ENCODE measurements around the gene LRRC9.

DNA sequence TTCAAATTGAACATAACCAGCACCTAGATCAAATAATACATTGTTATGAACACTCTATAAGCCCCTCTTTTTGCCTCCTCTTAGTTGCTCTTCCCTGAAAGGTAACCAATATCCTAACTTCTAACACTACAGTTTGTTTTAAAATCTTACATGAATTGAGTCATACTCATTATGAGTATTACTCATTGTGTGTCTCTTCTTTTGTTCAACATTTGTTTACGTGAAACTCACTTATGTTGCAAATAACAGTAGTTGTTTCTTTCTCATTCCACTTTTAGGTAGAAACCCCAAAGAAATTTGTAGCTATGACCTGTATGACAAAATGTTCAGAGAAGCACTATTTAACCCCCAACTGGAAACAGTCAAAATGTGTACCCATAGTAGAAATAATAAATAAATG lies 6.6 kb downstream of the LRRC9 start:
- no peak for TF ChIP-seq EZH2 (IDR thresholded peaks at IDR 0.05; ENCODE audit: low read depth)
- TF ChIP-seq, protein P1, sequence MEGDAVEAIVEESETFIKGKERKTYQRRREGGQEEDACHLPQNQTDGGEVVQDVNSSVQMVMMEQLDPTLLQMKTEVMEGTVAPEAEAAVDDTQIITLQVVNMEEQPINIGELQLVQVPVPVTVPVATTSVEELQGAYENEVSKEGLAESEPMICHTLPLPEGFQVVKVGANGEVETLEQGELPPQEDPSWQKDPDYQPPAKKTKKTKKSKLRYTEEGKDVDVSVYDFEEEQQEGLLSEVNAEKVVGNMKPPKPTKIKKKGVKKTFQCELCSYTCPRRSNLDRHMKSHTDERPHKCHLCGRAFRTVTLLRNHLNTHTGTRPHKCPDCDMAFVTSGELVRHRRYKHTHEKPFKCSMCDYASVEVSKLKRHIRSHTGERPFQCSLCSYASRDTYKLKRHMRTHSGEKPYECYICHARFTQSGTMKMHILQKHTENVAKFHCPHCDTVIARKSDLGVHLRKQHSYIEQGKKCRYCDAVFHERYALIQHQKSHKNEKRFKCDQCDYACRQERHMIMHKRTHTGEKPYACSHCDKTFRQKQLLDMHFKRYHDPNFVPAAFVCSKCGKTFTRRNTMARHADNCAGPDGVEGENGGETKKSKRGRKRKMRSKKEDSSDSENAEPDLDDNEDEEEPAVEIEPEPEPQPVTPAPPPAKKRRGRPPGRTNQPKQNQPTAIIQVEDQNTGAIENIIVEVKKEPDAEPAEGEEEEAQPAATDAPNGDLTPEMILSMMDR (conservative IDR thresholded peaks at IDR 0.05) = no peak

Data from PC-9 (cell line).